Stimulated activated CD4-positive, alpha-beta T cell treated with anti-CD3 and anti-CD28 coated beads, TNF-alpha, amount 100 ng/mL, for 24 hours (primary cell): ENCODE results near the gene ACAP3.
A peak's percentile ranks its signal among the peaks of the same experiment; 100 is the strongest.

ENCODE experiments used
- DNase-seq, 3 experiments: peaks; one replicate each; pipeline ENCODE4 v3.0.0-alpha.2; 2020; ENCODE audit warnings: low read depth in 3 of 3

The ACAP3 gene

GRCh38 chr1:1307923-1308755 is at the start of gene ACAP3, which contains the start of gene PUSL1:
ACAP3 (minus strand) TSS chr1:1307930; CDS start chr1:1307815, 115 bp downstream.
PUSL1 (plus strand) TSS chr1:1308597; CDS start chr1:1308644, 47 bp downstream.
- DNase-seq: peak; percentile 72 to 85 (median 82)

- DNase-seq: no peak
These were observed 49.2 kb upstream of the ACAP3 start for GRCh38 chr1:1356796-1357401.

GRCh38 chr1:1356166-1356795 is 48.6 kb upstream of the ACAP3 start:
- DNase-seq: no peak

- DNase-seq: no peak
These were observed 47.7 kb upstream of the ACAP3 start for GRCh38 chr1:1355416-1355815.

GRCh38 chr1:1354271-1355247 is 46.8 kb upstream of the ACAP3 start:
- peak in 1 of 3 experiments; percentile 22 for DNase-seq

- DNase-seq: no peak
These were observed 45.8 kb upstream of the ACAP3 start for GRCh38 chr1:1353389-1354151.

GRCh38 chr1:1352786-1353388 is 45.2 kb upstream of the ACAP3 start:
- no peak for DNase-seq

- no peak for DNase-seq
These were observed 44.0 kb upstream of the ACAP3 start for GRCh38 chr1:1351511-1352427.

GRCh38 chr1:1349256-1350012 is 41.7 kb upstream of the ACAP3 start, which contains the start of gene DVL1:
DVL1 (minus strand) TSS chr1:1349418; CDS start chr1:1349065, 353 bp downstream.
- peak; percentile 29 to 55 (median 40) for DNase-seq

- DNase-seq: no peak
These were observed 40.9 kb upstream of the ACAP3 start for GRCh38 chr1:1348420-1349255.

- DNase-seq: no peak
These were observed 40.1 kb upstream of the ACAP3 start for GRCh38 chr1:1347663-1348419.

- DNase-seq: no peak
These were observed 39.4 kb upstream of the ACAP3 start for GRCh38 chr1:1347026-1347595.

- DNase-seq: no peak
These were observed 38.8 kb upstream of the ACAP3 start for GRCh38 chr1:1346501-1346890.

GRCh38 chr1:1345860-1346500 is 38.2 kb upstream of the ACAP3 start:
- DNase-seq: no peak

- no peak for DNase-seq
These were observed 37.7 kb upstream of the ACAP3 start for GRCh38 chr1:1345384-1345783.
